NCI-H446 treated with DMSO at 0.1 percent for 48 hours (cell line): ENCODE measurements around the gene P2RY6.
"Not testable (repeated sequence)": the region's sequence is repeated elsewhere in the genome, so short reads cannot be mapped to it uniquely, and the experiment has no call there.

Experiments used
- DNase-seq: peaks from one replicate; lab custom pipeline; 2025; lab: John Stamatoyannopoulos, UW

P2RY6 gene

DNA sequence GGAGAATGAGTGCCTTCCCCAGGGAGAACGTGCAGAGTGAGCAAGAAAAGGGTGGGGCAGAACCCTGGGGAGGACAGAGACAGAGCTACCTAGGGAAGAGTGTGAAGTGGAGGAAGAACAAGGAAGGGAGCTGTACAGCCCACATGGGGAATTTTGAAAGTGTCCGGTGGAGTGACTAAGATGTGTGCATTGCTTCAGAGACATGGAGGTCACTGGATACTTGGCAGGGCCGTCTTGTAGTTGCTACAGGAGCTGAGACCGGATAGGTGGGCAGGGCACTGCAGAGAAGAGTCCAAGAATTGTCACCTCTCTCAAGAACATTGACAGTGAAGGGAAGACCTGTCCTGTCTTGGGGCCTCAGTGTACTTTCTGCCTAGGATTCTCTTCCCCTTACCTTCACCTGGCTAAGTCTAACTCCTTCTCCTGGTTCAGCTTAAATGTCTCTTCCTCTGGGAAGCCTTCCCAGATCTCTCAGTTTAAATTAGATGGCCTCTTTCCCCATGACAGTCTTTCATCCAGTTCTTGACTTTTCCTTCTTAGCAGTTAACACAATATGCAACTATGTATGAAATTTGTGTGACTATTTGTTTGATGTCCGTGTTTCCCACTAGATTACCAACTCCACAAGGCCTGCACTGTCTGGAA, 9.2 kb upstream of the P2RY6 start:
- no peak for DNase-seq

DNA sequence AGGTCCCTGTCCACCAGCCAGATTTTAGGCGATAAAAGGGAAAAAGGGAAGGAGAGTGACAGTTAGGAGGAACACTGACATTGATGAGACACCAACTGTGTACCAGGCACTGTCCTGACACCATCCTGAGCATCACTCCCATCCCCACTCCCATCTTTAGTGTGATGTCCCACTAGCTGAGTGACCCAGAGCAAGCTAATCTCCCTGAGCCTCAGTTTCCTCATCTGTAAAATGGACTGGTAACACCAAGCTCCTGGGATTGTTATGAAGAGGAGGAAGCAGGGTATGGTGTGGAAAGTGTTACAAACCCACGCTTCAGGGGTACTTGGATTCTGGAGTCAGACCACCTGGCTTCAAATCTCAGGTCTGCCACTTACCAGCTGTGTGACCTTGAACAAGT, 8.5 kb upstream of the P2RY6 start:
- no peak for DNase-seq

DNA sequence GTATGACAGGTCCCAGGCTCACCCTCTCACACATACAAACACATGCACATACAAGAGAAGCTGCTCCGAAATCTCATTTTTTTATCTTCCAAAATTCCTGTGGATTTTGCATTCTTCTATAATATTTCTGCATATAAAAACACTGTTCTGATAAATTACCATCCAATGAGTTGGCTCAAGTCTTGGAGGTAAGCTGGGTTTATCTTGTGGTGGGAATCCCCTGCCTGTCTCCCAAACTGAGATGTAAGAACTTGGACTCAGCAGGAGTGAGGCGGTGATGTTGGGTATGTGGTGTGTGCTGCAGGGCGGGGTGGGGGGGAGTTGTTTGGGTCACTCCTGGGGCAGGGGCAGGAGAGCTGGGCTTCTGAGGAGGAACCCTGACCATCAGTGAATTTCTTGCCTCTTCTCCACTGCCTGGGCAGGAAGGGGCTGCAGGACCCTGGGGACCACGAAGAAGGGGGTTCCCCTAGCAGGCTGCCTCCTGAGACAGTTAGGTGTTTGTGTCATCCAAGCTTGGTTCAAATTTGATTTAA, 6.8 kb upstream of the P2RY6 start:
- DNase-seq: no peak

DNA sequence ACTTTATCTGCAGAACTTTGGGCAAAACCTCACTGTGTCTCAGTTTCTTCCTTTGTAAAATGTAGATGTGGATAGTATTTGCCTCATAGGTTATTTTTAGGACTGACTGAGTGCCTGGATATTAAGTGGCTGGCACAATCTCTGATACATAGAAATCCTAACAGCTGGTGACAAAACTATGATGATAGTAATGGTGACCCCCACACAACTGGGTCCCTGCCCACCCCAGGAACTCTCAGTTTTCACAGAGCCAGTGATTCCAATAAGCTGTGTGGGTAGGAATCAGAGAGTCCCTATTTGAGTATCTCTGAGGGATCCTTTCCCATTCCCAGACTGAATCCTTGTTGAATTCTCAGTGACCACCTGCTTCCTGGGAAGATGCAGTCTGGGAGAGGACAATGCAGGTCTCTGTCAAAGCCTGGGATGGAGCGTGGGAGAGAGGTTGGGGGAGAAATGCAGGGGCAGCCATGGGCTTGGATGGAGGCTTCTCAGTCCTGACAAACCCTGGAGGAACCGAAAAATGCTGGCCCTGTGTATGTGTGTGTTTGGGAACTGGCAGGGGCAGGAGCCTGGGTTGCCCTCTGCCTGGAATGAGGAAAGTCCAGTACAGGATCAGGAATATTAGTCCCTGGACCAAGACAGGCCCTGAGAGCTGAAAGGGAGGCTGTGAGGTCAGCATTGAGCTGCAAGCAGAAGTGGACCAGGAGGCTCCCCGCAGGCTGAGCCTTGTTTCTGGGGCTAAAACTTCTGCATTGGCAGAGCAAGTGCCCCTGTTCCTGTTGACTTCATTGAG, 6.1 kb upstream of the P2RY6 start:
- no peak for DNase-seq

DNA sequence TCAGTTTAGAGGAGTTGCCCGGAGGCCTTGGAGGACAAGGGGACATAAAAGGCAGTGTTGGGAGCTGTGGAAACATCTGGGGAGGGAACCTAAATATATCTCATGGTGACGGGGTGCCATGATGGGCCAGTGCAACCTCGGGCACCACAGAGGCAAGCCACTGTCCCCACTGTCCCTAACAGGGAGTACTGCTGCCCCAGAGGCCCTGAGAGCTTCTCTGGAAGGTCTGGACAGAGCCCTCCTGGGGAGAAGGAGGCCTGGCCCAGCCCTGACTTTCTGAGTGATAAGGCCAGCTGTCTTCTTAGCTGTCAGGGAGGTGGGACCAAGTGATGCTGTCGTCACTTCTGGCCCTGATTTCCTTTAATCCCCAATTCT, 5.5 kb upstream of the P2RY6 start:
- DNase-seq: no peak

DNA sequence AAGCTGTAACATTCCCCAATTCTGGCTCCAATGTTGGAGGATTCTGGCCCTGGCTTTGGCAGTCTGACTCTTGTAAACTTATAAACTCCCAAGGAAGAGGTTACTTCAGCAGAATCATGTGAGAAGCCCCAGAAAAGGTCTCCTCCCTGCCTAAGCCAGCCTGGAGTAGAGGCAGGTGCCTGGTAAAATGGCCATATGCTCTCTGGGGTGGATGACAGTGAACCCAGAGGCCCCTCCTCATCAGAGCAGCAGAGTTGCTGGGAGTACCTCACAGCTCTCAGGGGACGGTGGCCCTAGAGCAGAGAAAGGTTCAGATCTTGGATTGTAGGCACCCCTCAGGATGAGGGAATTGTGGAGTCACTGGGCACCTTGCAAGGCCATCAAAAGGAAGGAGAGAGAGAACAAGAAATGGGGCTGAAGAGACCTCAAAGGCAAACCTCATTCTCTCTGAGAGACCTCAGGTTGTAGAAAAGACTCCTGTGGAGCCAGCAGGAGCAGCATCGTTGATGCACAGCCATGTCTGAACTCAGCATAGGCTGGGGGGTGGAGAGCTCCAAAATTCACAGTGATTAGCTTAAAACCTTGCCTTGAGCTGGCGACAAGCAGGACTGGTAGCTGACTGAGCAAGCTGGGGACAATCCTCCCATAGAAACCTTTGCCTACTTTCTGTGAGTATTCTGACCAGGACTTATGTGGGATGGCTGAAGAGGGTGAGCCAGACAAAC, 4.9 kb upstream of the P2RY6 start:
- no peak for DNase-seq

DNA sequence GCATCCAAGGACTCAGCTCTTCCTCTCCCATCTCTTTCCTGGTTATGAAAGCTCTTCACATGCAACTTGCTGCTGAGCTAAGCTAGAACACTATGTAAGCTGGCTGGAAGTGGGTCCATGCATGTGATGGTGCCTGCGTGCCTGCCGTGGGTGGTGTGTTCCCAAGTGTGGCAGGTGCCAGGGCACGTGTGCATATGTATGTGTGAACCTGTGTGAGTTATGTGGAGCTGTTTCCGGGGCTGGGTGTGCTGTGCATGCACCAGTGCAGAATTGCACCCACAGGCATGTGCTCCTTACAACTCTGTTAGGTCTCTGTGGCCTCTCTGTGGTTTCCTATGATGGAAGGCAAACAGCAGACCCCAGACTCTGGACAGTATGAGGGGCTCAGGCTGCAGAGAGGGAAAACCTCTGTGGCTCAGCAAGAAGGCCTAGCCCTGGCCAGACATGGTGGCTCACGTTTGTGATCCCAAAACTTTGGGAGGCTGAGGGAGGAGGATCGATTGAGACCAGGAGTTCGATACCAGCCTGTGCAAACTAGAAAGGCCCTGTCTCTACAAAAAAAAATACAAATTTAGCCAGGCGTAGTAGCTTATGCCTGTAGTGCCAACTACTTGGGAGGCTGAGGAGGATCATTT, 4.1 kb upstream of the P2RY6 start:
- DNase-seq: no peak

DNA sequence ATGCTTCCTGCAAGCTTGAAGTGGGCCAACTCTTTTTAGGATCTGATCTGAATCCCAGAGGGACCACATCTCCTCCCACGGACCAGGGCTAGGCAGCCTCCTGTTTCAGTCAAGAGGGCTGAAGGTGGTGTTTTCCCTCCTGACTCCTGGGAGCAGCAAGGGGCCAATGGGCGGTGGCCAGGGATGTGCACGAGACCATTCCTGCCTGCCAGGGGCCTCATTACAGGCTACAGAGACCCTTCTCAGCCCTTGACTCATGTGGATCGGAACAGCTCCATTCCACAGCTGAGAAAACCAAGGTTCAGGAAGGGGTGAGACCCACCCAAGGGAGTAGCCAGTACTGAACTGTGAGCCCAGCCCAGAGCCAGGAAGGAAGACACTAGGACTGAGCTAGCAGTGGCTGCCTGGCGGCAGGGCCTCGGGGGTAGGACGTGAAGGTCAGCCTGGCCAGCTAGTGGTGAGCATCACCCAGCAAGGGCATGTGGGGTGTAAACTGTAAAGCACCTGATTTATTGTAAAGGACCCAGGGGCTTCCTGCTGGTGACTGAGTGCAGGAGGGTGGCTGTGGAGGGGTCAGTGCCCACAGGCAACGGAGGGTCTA, 3.4 kb upstream of the P2RY6 start:
- no peak for DNase-seq

DNA sequence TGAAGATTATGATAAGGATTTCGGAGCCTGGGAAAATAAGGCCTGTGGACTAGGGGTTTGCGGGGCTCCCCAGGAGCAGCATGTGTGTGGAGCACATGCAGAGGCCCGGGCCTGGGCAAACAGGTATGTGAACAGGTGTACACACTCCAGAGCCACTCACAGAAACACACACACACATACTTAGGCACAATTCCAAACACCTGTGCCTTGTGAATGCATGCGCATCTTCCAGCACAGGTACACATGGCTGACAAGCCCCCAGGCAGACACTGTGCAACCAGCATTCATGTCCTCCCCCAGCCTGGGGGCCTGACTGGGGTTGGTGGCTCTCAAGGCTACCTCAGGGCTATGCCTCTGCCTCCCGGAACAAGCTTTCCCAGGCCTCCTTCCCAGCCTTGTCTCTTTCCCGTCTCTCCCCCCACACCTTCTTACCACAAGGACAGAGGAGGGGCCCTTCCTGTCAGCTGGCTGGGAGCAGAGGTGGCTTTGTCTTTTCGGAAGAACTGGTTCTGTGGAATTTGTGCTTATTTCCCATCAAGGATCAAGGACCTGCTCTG, 2.6 kb upstream of the P2RY6 start:
- no peak for DNase-seq

DNA sequence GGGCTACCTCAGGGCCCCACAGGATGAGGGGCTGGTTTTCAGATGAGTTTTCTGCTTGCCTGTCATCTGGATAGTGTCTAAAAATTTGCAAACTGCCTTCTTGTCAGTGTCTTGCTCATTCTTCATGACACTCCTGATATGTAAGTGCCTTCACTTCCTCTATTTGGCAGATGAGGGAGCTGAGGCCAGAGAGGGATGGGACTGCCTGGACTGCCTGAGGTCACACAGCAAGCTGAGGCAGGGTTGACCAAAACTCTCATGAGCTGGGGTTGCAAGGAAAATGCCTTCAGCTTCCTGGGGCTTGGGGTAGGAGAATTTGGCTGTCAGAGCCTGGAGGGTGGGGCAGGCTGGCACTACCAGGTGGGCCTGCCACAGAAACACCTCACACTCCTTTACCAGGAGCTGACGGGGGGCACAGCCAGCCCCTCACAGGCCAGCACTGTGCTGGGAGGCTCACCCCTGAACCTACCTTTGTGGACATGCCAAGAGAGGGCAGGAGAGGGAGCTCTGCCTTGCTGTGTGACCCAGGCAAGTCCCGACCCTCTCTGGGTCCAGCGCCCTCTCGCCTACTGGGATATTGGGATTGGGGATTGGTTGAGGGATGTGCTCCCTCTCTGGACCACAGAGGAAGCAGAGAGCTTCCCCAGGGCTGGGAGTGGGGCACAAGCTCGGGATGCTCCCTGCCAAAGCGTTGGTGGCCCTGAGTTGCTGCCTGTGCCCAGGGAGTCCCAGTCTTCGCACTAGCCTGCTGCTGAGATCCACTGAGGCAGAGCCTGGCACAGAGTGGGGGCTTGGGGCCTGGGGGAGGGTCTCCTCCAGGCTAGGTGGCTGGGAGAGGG, 1.9 kb upstream of the P2RY6 start:
- no peak for DNase-seq

DNA sequence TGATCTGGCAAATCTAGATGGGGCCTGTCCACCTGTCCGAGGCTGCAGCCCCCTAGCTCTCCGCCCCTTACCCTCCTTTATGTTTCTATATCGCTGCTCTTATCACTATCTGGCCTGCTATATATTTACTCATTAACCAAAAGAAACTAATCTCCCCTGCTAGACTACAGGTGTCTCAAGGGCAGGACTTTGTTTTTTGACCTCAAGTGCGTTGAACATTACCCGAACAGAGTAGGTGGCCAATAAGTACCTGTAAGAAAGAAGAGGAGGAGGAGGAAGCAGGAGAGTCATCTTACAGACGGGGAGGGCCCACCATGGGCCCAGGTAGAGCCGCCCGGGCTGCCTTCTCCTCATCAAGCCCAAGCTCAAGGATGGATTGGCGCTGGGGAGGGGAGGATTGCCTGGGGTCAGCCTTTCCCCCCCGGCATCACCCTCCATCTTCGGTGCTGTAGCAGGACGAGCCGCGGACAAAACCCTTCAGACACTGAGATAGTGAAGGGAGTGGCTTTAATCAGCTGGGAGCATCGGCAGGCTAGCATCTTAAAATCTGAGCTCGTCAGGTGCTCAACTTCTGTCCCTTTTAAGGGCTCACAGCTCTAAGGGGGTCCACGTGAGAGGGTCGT, 1.2 kb upstream of the P2RY6 start:
- DNase-seq: no peak

DNA sequence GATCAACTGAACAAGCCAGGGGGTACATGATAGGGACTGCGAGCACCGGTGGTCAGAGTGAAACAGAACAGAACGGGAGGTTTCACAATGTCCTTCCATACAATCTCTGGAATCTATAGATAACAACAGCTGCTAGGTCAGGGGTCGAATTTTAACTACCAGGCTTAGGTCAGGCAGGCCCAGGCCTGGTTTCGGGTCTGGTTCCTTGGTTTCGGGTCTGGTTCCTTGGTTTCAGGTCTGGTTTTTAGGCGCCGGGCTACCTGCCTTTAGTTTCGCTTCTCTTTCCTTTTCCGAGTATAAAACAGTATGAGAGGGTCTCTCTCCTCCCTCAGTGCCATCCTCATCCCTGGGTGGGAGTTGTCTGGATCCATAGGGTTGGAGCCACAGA, 666 bp upstream of the P2RY6 start:
- not testable (repeated sequence) for DNase-seq

DNA sequence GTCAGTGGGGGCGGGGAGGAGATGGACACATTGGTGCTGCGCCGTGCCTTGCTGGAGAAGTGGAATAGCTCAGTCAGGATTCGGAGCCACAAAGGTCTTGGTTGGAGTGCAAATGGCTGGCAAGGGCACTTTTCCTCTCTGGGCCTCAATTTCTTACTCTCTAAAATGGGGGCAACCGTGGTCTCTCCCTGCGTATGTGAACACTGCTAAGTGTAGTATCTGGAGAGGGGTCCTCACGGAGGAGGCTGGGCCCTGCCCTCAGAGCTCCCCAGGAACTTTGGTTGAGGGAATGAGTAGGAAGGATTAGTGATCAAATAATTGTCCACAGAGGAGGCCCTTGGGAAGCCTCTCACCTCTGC, 521 bp downstream of the P2RY6 start:
- no peak for DNase-seq

DNA sequence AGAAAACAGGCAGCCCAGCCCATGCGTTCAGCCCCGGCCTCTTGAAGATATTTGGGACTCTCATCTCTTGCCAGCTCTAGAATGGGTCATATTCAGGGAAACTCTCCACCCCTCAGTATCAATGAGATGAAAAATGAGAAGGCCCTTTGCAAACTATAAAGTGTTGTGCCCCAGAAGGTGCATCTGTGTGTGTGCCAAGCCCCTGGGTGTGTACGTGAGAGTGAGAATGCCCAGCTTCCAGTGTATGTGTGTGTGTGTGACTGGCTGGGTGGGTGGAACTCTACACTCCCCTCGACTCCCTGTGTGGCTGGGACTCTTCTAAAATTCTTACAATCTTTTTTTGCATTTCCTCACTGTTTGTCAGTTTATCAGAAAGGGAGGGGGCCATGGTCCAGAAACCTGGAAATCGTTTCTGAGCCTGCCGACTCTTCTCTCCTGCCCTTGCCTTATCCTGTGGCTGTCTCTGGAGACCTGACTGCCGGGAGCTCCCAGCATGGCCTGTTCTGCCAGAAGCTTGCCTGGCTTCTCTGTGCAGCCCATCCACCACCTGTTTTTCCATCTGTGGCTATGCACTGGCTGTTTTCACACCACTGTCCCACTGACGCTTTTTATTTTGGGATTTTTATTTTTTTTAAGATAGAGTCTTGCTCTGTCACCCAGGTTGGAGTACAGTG, 1.2 kb downstream of the P2RY6 start:
- no peak for DNase-seq

DNA sequence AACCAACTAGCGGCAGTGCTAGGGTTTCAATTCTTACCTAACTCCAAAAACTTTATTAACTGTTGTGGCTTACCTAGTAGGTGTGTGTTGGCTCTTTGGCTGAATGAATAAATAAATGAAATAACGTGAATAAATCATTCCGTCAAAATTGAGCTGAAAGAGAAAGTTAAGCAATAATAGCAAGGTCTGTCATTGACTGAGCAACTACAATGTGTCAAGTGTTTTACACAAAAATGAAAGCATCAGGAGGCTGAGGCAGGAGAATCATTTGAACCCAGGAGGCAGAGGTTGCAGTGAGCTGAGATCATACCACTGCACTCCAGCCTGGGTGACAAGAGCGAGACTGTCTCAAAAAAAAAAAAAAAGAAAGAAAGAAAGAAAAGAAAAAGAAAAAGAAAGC, 2.1 kb downstream of the P2RY6 start:
- not testable (repeated sequence) for DNase-seq

DNA sequence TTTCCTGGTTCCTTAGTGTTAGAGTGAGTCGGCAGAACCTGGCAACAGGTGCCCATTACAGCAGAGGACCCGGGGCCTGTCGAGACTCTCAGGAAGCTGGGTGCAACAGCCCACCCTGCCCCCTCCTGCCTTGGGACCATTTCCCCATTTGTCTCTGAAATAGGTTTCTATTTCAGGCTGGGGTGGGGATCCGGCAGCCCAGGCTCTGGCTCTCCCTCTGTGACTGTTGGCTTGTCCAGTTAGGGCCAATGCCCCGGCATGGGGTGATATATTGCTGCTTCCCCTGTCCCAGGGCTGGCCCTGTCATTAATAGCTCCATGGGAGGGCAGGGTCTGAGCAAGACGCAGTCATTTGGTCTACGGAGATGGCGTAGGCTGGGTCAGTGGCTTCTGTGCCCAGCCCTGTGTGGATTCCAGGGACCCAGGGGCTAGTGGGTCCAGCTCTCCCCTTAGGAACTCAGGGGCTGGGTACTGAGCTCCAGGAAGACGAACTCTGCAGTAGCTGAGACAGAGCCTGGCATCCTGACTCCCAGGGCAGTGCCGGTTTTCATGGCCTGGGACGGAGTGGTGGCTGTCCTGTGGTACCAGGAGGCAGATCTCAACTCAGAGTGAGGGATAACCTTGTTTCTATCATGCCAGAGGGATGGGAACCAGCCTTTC, 2.7 kb downstream of the P2RY6 start:
- DNase-seq: no peak

DNA sequence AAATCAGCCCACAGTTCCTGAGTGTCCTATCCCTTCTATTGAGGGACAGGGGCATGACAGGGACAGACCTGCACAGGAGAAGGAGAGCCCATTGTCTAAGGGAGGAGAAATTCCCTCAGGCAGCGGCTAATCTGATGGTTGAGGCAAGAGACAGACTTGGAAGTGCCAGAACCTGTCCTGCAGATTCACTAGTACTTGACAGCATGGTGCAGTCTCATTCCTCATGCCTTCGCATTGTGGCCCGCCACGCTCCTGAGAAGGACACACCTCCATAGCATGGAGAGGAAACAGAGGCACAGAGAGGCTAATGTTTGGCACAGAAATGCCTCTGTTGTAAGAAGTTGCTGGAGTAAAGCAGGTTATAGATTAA, 3.2 kb downstream of the P2RY6 start:
- DNase-seq: no peak

DNA sequence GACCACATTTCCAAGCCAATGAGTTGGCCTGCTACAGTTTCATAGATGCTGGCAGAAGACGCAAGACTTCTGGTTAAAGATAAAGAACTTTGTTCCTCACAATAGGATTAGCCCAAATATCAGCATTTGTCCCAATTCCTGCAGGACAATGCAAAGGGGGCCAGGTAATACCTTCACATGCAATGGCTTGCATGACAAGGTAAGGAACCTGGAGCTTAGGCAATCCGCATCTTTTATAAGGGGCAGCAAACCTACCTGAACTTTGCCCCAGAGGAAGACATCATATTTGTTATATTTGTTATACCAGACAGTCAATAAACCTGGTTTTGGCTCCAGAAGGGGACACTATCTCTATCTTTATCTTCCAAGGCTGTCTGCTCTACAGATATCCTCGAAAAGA, 5.3 kb downstream of the P2RY6 start:
- no peak for DNase-seq

DNA sequence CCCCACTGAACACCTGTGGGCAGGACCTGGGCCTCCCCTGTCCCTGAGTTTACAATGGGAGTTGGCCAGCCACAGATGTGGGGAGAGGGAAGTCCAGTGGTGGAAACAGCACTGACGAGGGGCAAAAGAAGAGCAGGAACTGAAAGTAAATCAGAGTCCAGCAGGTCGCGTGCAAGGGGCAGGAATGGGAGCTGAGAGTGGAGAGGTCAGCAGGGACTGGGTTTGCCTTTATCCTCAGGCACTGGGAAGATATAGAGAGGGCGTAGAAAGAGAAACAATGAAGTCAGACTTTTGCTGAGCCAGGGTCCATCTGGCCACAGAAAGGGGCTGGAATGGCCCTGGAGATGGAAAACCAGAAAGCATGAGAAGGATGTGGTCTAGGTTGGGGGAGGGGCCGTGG, 8.5 kb downstream of the P2RY6 start:
- no peak for DNase-seq
